GM19023 (cell line): ENCODE measurements around the gene CASQ1.

ENCODE experiments used
- ATAC-seq: cut with Tn5 transposase; IDR thresholded peaks from one replicate; pipeline ENCODE4 v1.9.1; 2021; ENCODE audit warnings: mild to moderate bottlenecking, moderate library complexity; ENCODE audit not compliant: unreplicated experiment

CASQ1 gene

GRCh38 chr1:160204526-160205241, 14.3 kb downstream of the CASQ1 start:
- ATAC-seq, result peak; percentile 60

DNA sequence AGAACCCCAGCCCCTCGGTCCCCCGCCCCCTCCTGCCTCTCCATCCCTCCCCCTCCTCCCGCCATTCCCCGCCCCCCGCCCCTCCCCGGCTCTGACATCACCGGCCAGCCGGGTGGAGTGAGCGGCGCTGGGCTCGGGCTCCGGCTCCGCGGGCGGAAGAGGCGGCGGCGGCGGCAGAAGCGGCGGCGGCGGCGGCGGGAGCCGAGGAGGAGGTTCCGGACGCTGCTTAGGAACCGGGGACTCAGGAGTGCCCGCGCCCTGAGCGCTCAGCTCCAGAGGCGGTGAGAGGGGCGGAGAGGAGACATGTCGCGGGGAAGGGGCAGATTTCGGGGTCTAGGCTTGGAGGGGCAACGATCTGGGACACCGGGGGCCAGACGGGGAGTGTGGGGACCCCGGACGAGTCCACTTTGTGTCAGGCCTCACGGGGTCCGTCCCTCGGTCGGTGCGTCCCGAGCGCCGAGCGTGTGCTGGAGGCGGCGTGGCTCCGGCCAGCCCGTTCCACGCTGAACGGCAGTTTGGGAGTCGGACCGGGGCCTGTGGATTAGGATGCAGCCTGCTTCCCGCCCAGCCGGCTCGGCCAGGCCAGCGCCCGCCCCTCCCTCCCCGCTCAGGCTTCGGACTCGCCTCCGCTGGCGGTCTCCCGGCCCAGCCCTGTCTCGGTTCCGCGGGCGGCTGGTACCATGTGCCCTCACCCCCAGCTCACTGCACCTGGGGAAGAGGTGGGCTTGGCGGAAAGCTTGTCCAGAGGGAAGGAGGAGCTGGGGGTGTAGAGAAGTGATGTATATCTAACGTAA, 15.1 kb downstream of the CASQ1 start, which contains the start of gene PEA15:
Gene PEA15, plus strand, starts transcription at position 143 of the 794 bp plus-strand sequence. CDS start 6,161 bp downstream, outside the sequence.
- ATAC-seq, result peak; percentile 55

DNA sequence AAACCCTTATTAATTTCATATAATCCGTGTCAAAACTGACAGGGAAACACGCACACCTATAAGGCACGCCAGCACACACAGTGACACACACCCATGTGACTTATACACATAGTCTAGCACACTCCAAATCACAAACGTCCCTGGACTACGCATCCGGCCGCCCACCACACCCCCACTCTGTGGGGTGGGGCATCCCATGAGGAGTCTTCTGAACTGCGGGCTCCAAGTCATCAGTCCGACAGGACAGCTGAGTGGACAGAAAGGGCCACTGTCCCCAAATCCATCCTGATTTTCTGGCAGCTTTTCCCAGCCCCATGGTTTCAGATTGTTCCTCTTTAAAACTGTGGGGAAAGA, 15.6 kb downstream of the CASQ1 start:
- peak; percentile 30 for ATAC-seq

DNA sequence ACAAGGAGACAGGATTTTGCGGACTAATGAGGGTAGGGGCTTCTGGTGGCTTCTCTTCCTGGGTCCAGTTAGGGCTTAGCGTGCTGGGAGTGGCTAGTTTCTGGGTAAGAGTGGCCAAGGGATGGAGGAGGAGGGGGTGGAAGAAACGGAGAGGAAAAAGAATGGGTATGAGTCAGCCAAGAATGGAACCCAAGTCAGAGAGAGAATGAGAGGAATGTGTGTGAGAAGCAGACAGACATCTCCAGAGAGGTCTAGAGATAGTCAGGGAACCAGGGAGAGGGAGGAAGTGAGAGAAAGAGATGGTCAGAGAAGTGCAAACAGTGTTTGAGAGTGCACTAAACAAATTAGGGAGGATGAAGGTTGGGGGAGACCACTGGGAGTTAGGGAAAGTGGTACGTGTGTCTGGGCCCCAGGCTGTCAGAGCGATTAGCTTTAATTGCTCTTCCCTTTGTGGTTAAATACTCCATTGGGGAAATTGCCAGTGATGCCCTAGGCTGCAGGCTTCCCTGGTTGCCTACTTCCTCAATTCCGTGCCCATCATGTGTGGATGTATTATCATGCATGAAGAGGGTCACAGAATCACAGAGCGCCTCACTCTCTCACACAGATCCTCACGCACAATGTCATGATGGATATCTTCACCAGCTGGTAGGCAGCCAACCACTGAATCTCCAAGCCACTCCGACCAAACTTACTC, 16.2 kb downstream of the CASQ1 start:
- no peak for ATAC-seq

DNA sequence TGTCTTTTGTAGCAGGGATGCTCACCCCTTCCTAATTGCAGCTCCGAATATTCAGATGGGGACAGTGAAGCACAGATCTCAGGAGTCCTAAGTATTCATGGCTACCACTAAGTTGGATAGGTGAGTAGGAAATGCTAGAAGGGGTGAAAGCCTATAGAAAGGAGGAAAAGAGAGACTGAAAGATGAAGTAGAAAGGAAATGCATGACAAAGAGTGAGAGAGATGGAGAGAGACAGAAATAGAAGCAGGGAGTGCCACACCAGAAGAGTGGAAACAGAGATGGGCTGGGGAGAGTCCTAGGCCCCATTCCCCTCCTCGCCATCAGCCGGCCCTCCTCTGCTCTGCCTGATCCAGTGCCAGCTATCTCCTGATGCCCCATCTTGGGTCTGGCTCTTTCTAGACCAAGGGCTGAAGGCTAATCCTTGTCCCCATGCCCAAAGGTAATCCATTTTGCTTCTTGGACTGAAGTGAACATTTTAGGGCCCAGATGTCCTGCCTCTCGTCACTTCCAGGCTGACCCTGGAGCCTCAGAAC, 16.8 kb downstream of the CASQ1 start:
- ATAC-seq, result no peak

DNA sequence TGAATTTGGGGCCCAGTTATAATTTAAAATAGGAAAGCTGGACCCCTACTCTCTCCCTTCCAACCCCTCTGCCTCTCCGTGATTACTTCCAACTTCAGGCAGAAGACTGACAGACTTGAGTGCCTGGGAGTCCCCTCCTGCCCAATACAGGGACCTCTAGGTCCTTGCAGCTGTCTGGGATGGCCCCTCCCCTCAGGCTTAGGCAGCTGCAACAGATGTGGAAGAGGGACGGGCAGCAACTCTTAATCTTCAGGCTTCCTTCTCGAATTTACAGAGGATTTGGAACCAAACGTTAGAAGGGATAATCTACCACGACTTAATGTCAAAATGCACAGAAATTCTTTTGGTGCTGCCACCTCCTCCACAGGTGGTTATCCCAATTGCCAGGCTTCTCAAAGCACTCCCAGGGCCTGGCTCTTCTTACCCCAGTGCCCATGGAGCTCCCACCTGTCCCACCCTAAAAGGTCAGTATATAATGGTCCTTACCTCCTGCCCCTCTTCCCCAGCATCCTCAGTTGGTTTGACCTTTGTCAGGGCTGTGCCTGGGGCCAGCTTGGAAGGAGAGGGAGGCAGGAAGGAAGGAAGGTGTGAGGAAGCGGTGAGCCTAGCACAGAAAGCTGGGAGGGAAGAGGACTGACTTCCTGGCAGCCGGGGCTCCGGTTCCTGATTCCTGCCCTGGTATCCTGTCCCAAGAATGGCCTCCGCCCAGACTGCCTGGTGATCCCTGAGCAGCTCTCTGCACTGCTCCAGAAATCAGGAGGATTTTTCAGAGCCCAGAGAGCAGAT, 17.6 kb downstream of the CASQ1 start:
- ATAC-seq, result no peak

DNA sequence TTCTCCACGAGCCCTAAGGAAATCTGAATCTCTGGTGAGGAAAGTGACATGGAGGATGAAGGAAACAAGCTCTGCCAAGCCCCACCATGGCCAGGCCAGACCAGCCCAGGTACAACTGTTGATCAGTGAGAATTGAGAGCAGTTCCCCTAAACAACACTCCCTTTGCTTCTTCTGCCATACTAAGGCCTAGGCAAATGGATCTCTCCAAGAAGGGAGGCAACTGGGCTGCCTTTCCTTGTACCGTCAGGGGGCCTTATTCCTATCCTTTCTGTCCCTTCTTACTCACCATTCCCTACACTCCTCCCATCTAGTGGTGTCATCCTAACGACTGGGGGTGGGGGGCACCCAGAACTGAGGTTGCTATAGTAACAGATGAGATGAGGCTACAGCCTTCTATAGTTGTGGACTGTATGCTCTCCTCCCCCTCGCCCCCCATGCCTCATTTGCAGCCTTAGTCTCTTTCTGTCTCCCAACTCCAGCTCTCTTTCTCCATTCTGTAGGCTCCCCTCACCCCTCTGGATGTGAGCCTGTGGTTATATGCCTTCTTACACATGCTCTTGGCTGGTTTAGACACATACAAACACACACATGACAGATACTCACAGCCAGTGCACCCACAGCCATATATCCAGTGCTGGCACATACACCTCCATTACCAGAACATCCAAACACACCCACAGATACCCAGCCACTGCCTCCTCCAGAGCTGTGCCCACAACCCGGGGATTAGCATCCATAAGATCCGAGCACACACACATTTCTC, 18.4 kb downstream of the CASQ1 start:
- no peak for ATAC-seq

DNA sequence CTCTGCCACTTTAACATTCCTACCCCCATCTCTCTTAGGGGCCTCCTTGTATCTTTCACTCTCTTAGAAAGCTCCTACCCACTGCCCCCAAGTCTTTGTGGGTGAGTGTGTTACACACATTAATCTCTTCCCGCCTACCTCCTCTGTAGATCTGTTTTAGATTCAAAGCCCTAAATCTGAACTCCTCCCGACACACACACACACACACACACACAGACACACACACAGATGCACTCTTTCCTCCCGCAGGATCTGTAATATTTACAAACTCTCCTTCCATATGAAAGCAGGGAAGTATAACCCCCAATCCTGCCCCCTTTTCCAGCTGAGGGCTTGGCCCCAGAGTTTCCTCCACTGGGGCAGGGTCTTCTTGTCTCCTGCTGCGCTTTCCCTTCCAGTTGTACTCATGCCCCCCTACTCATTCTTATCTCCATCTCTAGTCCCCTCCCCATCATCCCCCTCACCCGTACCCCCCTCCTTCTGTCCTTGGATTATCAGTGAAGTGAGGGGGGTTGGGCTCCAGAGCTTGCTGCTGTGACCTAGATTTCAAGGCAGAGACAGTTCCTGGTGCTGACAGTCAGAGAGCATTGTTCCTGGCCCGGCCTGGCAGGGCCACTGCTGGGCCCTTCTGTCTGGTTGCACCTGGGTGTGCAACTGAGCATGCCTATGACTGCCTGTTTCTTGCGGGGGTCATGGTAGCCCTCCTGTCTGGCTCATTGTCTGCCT, 19.1 kb downstream of the CASQ1 start:
- ATAC-seq, result no peak

DNA sequence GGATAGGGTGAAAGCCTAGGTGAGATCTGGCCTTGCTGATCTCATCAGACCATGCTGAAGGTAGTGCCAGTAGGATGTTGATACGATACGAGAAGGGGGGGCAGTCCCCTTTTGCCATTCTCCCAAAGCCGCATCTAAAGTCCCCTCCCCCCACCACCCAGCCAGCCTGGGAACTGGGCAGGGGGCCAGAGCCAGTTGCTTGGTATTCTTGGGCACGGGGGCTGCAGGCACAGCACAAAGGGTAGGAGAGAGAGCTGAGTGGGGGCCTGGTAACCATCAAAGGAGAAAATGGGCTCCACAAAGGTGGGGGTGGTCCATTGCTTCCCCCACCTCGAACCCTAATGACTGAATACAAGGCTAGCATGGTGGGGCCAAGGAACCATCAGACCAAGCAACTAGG, 20.2 kb downstream of the CASQ1 start:
- ATAC-seq, result no peak

- no peak for ATAC-seq
These were observed 20.8 kb downstream of the CASQ1 start for GRCh38 chr1:160211046-160211790.

GRCh38 chr1:160214481-160215140, 24.2 kb downstream of the CASQ1 start:
- ATAC-seq, result no peak

DNA sequence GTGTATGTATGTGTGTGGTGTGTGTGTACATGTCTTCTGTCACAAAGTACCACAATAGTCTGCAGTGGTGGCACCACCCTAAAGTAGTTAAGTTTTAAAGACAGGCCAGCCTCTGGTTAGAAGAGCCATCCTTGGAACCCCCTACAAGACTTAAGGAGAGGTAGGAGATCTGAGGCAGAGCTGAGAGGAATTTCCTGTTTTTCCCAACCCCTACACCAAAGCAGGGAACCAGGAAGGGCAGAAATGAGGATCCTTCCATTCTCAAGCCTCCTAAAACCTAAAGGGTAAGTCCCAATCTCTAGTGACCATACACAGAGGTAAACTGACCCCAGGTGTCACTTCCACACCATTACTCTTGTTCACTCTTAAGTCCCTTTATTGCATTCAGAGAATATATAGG, 25.9 kb downstream of the CASQ1 start:
- ATAC-seq, result no peak

DNA sequence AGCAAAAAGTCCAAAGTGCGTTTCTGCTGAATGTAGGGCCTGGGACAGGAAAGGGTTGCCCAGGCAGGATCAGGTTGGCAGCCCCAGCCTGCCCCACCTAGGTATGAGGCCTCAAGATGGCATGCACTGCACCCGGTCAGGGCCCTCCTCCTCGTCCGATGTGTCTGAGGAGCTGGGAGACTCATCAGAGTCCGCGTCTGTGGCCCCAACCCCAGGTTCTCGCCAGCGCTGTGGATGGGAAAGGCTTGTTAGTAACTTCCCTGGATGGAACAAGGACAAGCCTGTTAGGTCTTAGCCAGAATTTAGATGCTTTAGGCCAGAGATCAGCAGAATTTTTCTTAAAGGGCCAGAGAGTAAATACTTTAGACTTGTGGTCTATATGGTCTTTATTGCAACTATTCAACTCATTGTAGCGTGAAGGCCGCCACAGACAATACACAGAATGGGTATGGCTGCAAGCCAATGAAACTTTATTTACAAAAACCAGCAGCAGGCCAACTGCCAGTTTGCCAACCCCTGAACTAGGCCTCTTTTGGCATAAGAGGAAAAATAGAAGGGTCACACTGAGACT, 27.2 kb downstream of the CASQ1 start:
- ATAC-seq, result no peak

DNA sequence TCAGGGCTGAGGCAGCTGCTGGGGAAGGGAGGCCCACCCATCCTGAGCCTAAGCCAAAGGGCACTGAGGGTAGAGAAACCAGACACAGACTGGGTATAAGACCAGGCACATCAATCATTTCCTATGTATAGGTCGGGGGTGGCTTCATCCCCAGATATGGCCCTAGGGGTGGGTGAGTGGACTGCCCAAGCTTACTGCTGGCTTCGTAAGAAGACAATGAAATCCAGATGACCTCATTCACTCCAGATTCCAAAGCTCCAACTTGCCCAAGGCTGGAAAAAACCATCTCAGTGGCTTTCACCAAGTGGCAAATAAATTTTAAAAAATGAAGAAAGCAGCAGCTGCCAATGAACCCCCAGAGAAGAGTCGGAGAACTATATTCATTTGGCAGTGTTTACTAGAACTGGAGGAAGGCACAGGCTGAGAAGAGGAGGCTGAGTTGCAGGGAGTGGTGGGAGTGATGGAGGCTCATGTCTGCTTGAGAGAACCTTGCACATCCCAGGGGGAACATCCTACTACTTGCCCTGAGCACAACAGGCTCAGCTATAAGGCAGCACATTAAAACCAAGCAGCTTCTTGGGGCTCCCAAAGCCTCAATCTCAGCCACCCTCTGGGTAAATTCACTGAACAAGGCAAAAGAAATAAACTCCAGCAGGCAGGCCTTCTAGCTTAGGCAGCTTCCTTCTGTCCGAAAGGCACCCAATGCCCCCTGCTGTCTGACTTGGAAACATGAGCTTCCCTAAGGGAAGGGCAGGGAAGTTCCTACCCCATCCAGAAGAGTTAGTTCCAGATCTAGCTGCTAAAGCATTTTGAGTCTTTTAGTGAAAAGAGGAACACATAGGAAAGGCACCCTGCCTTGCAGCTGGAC, 28.9 kb downstream of the CASQ1 start:
- no peak for ATAC-seq

GRCh38 chr1:160220301-160220700, 29.9 kb downstream of the CASQ1 start:
- no peak for ATAC-seq

GRCh38 chr1:160221089-160221488, 30.7 kb downstream of the CASQ1 start:
- ATAC-seq, result no peak

GRCh38 chr1:160222546-160222945, 32.2 kb downstream of the CASQ1 start:
- ATAC-seq, result no peak
